Kidney (tissue), 14 donors: ENCODE results near the gene EPHB3. TPM values are rescaled to one million over a fixed set of nuclear protein-coding genes. Genes with fewer than 3 reads are reported as not detected.
A peak's percentile ranks its signal among the peaks of the same experiment; 100 is the strongest.

Source experiments
- DNase-seq, 5 donors: peaks; one replicate each; pipeline ENCODE4 v3.0.0-alpha.2; 2013 to 2020
- FAIRE-seq: peaks from 2 replicates; lab custom pipeline; 2012; peaks lifted over from hg19 to GRCh38; lab: Jason Lieb, UNC
- H3K27ac ChIP-seq, 2 donors: one replicate each; pipeline ENCODE4 v1.7.0; 2013; ENCODE audit warnings: low read depth in 2 of 2, low read length in 2 of 2, inconsistent platforms in 1 of 2
- H3K27me3 ChIP-seq: one replicate; pipeline ENCODE4 v1.7.1; 2013; ENCODE audit warnings: low read length, inconsistent platforms; ENCODE audit not compliant: control insufficient read depth, insufficient read depth
- H3K36me3 ChIP-seq, 3 donors: one replicate each; pipeline versions ENCODE4 v1.7.0 to v1.7.1; 2013; ENCODE audit warnings: low read length in 3 of 3, control low read depth in 1 of 3, inconsistent platforms in 1 of 3; ENCODE audit not compliant: insufficient read depth in 3 of 3, control insufficient read depth in 2 of 3
- H3K4me1 ChIP-seq, 3 donors: one replicate each; pipeline versions ENCODE4 v1.7.0 to v1.7.1; 2013; ENCODE audit warnings: low read length in 3 of 3, inconsistent platforms in 1 of 3, low read depth in 1 of 3; ENCODE audit not compliant: control insufficient read depth in 2 of 3, insufficient read depth in 2 of 3
- H3K4me3 ChIP-seq, 3 donors: one replicate each; pipeline versions ENCODE4 v1.7.0 to v1.8.1; 2013; ENCODE audit warnings: low read length in 3 of 3, control low read depth in 1 of 3, inconsistent platforms in 1 of 3
- H3K9ac ChIP-seq, 3 donors: one replicate each; pipeline versions ENCODE4 v1.7.0 to v1.7.1; 2013; ENCODE audit warnings: low read length in 3 of 3, control low read depth in 1 of 3, inconsistent platforms in 1 of 3
- H3K9me3 ChIP-seq, 3 donors: one replicate each; pipeline versions ENCODE4 v1.7.0 to v1.7.1; 2013; ENCODE audit warnings: low read length in 3 of 3, control low read depth in 1 of 3, inconsistent platforms in 1 of 3; ENCODE audit not compliant: control insufficient read depth in 2 of 3, insufficient read depth in 1 of 3
- CTCF ChIP-seq: IDR thresholded peaks from 3 replicates; pipeline ENCODE4 v1.5.1; 2012; ENCODE audit warnings: mild to moderate bottlenecking, moderate library complexity, borderline replicate concordance; ENCODE audit not compliant: insufficient read depth; ENCODE audit errors: extremely low read depth
- intact Hi-C: fragments of 100-400 bp; cut with DNase I; formaldehyde crosslinking; loops from one replicate; pipeline ENCODE4 v1.11.1; 2022
- polyA plus RNA-seq: library from polyadenylated mRNA; stranded (reverse); fragments of 350-450 nt; fragmentation: Illumina TruSeq; extraction: RNeasy Lipid Tissue Mini Kit (QIAGEN cat#74804); gene quantifications from one replicate; pipeline ENCODE4 v1.2.3, GENCODE V29; 2014; ENCODE audit warnings: low read depth, low replicate concordance; ENCODE audit not compliant: insufficient read depth
- total RNA-seq: library from RNA; stranded (reverse); fragmentation: NEBNext Ultra II Directional; extraction: Animal tissue kit (Norgen Biotek cat#: 25700); gene quantifications from one replicate; pipeline ENCODE4 v1.2.1, GENCODE V29; 2021
- donor health status: control.
- donor health status: control.
- donor health status: control.
- donor health status: control.
- donor health status: control.
- donor health status: DM: yes; HTN: yes; CAD: no.
- donor health status: Normal renal cell carcinoma (clear cell type).

Gene EPHB3
- total and polyA plus RNA-seq, 2 donors from 2014 or later: 1.4 to 3.8 TPM

- FAIRE-seq: no peak
- intact Hi-C loops: loop anchor here (10.0 kb wide), 1 partner anchor 167 kb away; the partner anchor contains the start of gene THPO
Measured at GRCh38 chr3:184541886-184542562, 19.6 kb upstream of the EPHB3 start.

GRCh38 chr3:184542577-184542976 is 19.0 kb upstream of the EPHB3 start:
- no peak for TF ChIP-seq CTCF
- FAIRE-seq: no peak

More at GRCh38 chr3:184541886-184542562, 19.6 kb upstream of the EPHB3 start:
- H3K4me1 ChIP-seq: peaks cover 0 to 2% (median 0%) of the 10 kb centered on the region in 3 donors
- no peak overlapping the region for H3K4me3 ChIP-seq
- H3K9me3 ChIP-seq: no peaks in the 10 kb centered on the region
- H3K9ac ChIP-seq: no peak overlapping the region
- no peaks in the 10 kb centered on the region for H3K27me3 ChIP-seq
- H3K27ac ChIP-seq: no peak overlapping the region
- no peak for TF ChIP-seq CTCF
- no peaks in the 10 kb centered on the region for H3K36me3 ChIP-seq
- peak in 1 of 5 donors; percentile 37 for DNase-seq

GRCh38 chr3:184543256-184543655 is 18.3 kb upstream of the EPHB3 start:
- H3K4me3 ChIP-seq: no peak overlapping the region
- no peak for FAIRE-seq
- no peaks in the 10 kb centered on the region for H3K27me3 ChIP-seq
- peak in 1 of 5 donors; percentile 32 for DNase-seq
- H3K4me1 ChIP-seq: peaks cover 0 to 2% (median 0%) of the 10 kb centered on the region in 3 donors
- no peak overlapping the region for H3K9ac ChIP-seq
- H3K27ac ChIP-seq: no peak overlapping the region
- no peaks in the 10 kb centered on the region for H3K9me3 ChIP-seq
- intact Hi-C loops: loop anchor here (10.0 kb wide), 1 partner anchor 168 kb away; the partner anchor contains the start of gene THPO
- H3K36me3 ChIP-seq: no peaks in the 10 kb centered on the region
- TF ChIP-seq CTCF: no peak

More at GRCh38 chr3:184542577-184542976, 19.0 kb upstream of the EPHB3 start:
- no peaks in the 10 kb centered on the region for H3K36me3 ChIP-seq
- no peaks in the 10 kb centered on the region for H3K27me3 ChIP-seq
- no peak overlapping the region for H3K27ac ChIP-seq
- no peak overlapping the region for H3K4me3 ChIP-seq
- H3K9me3 ChIP-seq: no peaks in the 10 kb centered on the region
- no peak for DNase-seq
- intact Hi-C loops: loop anchor here (10.0 kb wide), 1 partner anchor 168 kb away; the partner anchor contains the start of gene THPO
- H3K9ac ChIP-seq: no peak overlapping the region
- H3K4me1 ChIP-seq: peaks cover 0 to 2% (median 0%) of the 10 kb centered on the region in 3 donors
